Measurements from ENCODE around the gene GABPB2. TPM values are rescaled to one million over a fixed set of nuclear protein-coding genes. Genes with fewer than 3 reads are reported as not detected.

GABPB2 gene
- polyA plus RNA-seq, 10 donors: 3.6 to 7.4 (median 5.7) TPM

DNA sequence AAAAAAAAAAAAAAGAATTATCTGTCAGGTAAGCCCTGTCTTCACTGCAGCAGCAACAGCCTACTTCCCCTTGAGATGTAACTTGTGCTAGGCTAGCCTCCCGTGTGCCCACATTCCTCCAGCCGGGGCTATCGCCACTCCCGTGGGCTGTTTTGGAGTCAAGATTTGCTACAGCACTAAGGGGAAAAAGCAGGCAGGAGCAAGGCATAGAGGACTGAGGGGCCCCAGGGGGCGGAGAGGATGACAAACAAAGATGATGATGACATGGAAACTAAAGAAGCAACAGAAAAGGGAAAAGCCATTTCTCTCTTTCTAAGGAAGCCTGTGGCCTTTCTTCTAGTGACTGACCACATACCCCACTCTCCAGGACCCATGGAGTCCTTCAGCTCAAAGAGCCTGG is 87.8 kb downstream of the GABPB2 start:
- DNase-seq: no peak

DNA sequence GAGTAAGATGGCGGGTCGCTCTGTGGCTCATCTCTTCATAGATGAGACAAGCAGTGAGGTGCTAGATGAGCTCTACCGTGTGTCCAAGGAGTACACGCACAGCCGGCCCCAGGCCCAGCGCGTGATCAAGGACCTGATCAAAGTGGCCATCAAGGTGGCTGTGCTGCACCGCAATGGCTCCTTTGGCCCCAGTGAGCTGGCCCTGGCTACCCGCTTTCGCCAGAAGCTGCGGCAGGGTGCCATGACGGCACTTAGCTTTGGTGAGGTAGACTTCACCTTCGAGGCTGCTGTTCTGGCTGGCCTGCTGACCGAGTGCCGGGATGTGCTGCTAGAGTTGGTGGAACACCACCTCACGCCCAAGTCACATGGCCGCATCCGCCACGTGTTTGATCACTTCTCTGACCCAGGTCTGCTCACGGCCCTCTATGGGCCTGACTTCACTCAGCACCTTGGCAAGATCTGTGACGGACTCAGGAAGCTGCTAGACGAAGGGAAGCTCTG is 88.2 kb downstream of the GABPB2 start:
- no peak for DNase-seq

DNA sequence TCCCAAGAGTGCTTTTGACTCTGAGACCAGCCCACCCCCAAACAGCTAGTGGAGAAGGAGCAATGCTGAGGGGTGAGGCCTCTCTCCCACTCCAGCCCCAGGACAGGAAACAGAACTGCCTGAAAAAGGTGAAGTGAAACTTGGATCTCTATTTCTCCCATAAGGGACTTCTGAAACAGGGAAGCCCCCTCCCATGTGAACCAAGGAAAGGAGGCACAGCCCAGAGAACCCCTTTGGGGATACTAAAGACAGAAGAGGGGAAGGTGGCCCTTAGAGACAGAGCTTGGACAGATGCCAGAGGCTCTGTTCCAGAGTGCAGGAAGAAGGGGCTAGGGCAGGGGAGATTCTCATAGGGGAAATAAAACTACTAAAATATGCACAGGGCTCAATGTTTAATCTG is 88.8 kb downstream of the GABPB2 start:
- DNase-seq: peak in 1 of 3 donors; percentile 29

DNA sequence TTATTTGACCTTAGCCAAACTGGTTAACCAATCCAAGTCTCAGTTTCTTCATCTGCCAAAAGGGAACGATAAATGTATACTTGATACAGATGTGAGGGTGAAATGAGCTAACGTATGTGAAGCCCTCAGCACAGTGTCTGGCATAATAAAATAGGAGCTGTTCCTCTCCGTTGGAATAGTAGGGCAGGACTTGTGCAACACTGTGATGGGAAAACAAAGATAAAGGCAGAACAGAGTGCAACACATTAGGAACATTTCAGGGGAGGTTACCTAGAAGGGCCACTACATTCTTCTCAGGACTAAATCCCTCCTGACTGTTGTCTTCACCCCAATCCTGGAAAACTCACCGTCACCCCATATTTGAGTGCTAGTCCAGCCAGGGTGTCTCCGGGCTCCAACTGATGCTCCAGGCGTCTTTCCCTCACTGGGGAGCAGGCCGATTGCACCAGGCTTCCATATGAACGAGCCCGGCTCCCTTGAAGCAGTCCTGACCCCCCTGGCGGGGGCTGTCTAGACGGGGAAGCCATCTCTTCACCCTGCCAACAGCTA is 94.2 kb downstream of the GABPB2 start:
- DNase-seq: no peak

DNA sequence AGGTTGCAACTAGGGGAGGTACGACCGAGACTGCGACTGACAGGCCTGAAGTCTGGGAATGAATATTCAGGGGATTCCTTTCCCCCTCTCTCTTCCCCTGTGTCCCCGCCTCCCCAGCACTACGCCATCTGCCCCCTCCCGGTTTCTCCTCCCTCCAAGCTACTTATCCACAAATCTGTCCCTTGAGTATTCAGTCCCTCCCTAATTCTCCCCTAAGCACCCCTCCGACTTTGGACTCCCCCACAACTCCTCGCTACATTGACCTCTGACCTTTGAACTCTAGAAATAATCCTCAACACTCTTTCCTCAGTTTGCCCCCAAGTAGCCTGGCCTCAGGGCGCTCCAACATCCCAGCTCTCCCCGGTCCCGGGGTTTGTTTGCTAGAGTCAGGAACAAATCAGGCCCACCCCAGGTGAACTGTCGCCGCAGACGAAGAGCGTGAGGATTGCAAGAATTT is 94.7 kb downstream of the GABPB2 start:
- peak in 2 of 3 donors; percentile 57 to 70 for DNase-seq

DNA sequence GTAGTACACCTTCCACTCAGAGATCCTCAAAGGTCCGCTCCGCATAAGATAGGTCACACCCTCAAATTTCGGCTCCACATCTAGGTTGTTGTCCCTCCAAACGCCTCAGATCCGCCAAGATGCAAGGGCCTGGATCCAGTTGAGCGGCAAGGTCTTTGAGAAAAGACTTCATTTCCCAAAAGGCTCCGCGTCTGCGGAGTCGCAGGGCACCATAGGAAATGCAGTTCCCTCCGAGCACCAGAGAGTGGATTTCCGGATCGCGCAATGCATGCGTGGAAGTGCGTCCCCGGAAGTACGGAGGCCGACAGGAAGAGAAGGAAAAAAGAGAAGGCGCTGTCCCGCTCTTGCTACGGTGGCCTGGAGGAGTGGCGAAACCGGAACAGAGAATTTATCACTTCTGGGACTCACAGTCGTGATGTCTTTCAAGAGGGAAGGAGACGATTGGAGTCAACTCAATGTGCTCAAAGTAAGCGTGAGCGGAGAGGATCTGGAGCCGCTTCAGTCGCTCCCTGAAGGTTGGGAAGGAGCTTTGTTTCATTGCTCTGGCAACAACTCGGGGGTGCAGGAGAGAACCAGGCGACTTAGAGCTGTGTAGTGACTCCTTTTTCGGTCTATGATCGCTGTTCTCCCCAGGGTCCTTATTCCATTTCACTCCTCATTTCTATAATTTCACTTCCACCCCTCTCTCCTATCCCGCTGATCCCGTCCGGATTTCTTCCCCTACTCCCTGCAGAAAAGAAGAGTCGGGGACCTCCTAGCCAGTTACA is 95.4 kb downstream of the GABPB2 start, which contains the start of the genes LYSMD1 and SCNM1:
Gene LYSMD1 (minus strand): TSS at position 165 of the 767 bp plus-strand sequence. CDS start 644 bp downstream, outside the sequence.
Gene SCNM1 (plus strand): TSS at position 407 of the 767 bp plus-strand sequence. CDS start 9 bp downstream, at position 416.
- DNase-seq: peak; percentile 99 to 100 (median 99)

DNA sequence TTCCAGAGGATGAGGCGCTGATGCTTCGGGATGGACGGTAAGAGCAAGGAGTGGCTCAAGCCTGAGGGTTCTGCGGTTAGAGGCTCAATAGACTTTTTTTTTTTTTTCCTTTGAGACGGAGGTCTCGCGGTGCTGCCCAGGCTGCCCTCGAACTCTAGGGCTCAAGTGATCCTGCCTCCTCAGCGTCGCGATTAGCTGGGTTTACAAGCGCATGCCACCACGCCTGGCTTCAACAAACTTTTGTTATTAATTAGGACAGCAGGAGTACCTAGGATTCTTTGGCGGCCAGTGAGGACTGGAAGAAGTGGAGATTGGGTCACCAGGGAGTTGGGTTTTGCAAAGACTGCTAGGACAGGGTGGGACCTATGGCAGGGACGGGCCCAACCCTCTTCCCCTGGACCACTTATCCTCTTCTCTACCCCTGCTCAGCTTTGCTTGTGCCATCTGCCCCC is 96.0 kb downstream of the GABPB2 start:
- DNase-seq: no peak

DNA sequence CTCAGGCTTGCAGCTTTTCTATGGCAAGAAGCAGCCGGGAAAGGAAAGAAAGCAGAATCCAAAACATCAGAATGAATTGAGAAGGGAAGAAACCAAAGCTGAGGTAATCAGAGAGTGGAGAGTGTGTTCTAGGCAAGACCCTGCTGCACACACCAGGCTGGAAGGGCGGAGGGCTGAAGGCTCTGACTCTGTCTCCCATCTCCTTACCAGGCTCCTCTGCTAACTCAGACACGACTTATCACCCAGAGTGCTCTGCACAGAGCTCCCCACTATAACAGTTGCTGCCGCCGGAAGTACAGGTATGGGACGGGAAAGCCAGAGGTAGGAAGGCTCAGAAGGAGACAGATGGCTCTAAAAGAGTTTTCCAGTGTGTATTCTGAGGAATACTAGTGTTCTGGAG is 96.6 kb downstream of the GABPB2 start:
- no peak for DNase-seq

DNA sequence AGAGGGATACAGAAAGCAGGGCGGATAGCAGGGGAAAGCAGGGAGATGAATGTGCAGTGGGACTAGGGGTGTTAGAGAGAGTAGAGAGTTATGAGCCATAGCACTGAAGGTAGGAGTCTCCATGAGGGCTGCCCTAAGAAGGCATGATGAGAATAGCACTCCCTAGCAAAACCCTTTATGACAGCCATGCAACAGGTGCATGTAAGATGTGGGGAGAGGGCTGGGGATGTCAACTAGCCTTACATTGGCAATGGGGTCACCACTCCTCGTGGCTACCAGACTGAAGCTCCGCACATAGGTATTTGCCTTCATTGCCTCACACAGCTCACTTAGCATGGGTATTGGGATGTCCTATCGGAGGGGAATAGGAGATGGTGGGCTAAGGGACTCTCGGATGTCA is 100.6 kb downstream of the GABPB2 start:
- no peak for DNase-seq

Other genes starting within 250 kb of the GABPB2 start
- 10 to 100 TPM; 31.4 to 40.7 (median 37.1) TPM for gene ARNT, start 194.2 kb upstream of the GABPB2 start, polyA plus RNA-seq (ENCODE audit: insufficient read length in 10 of 10)
- not detected for gene CTXND2, start 183.6 kb upstream of the GABPB2 start, polyA plus RNA-seq (ENCODE audit: insufficient read length in 10 of 10)
- 10 to 100 TPM; 25.0 to 54.8 (median 36.6) TPM for gene SETDB1, start 144.4 kb upstream of the GABPB2 start, polyA plus RNA-seq (ENCODE audit: insufficient read length in 10 of 10)
- gene CERS2, start 95.9 kb upstream of the GABPB2 start, polyA plus RNA-seq (ENCODE audit: insufficient read length in 10 of 10): 100 to 1,000 TPM in 1 of 10 donors, 10 to 100 TPM in 9; 74.1 to 107 (median 77.6) TPM
- gene ANXA9, start 88.5 kb upstream of the GABPB2 start, polyA plus RNA-seq (ENCODE audit: insufficient read length in 10 of 10): 1 to 10 TPM; 2.3 to 4.5 (median 2.5) TPM
- 10 to 100 TPM; 14.8 to 22.7 (median 17.4) TPM for gene MINDY1, start 63.9 kb upstream of the GABPB2 start, polyA plus RNA-seq (ENCODE audit: insufficient read length in 10 of 10)
- gene PRUNE1, start 62.3 kb upstream of the GABPB2 start, polyA plus RNA-seq (ENCODE audit: insufficient read length in 10 of 10): 10 to 100 TPM; 22.7 to 30.9 (median 24.4) TPM
- gene BNIPL, start 34.2 kb upstream of the GABPB2 start, polyA plus RNA-seq (ENCODE audit: insufficient read length in 10 of 10): 1 to 10 TPM in 2 of 10 donors, under 1 TPM in 8; 0.23 to 5.2 (median 0.83) TPM
- 1 to 10 TPM; 3.5 to 7.3 (median 5.4) TPM for gene C1orf56, start 23.0 kb upstream of the GABPB2 start, polyA plus RNA-seq (ENCODE audit: insufficient read length in 10 of 10)
- 10 to 100 TPM; 40.2 to 68.1 (median 57.5) TPM for gene CDC42SE1, start 11.1 kb upstream of the GABPB2 start, polyA plus RNA-seq (ENCODE audit: insufficient read length in 10 of 10)
- gene MLLT11, start 10.4 kb upstream of the GABPB2 start, polyA plus RNA-seq (ENCODE audit: insufficient read length in 10 of 10): 10 to 100 TPM in 9 of 10 donors, 1 to 10 TPM in 1; 9.6 to 19.4 (median 14.1) TPM
- gene SEMA6C, start 75.9 kb downstream of the GABPB2 start, polyA plus RNA-seq (ENCODE audit: insufficient read length in 10 of 10): 100 to 1,000 TPM in 1 of 10 donors, 10 to 100 TPM in 9; 49.3 to 113 (median 78.5) TPM
- gene TNFAIP8L2, start 85.9 kb downstream of the GABPB2 start, polyA plus RNA-seq (ENCODE audit: insufficient read length in 10 of 10): 1 to 10 TPM; 1.3 to 2.7 (median 2.2) TPM
- 10 to 100 TPM in 7 of 10 donors, 1 to 10 TPM in 3; 8.8 to 13.2 (median 11.1) TPM for gene LYSMD1, start 95.1 kb downstream of the GABPB2 start, polyA plus RNA-seq (ENCODE audit: insufficient read length in 10 of 10)
- gene SCNM1, start 95.4 kb downstream of the GABPB2 start, polyA plus RNA-seq (ENCODE audit: insufficient read length in 10 of 10): 10 to 100 TPM; 30.1 to 41.2 (median 37.1) TPM
- gene TMOD4, start 105.2 kb downstream of the GABPB2 start, polyA plus RNA-seq (ENCODE audit: insufficient read length in 10 of 10): 10 to 100 TPM in 9 of 10 donors, 1 to 10 TPM in 1; 8.0 to 53.2 (median 26.8) TPM
- 10 to 100 TPM; 40.9 to 53.7 (median 45.4) TPM for gene VPS72, start 119.4 kb downstream of the GABPB2 start, polyA plus RNA-seq (ENCODE audit: insufficient read length in 10 of 10)
- 10 to 100 TPM; 31.2 to 50.0 (median 40.4) TPM for gene PIP5K1A, start 127.8 kb downstream of the GABPB2 start, polyA plus RNA-seq (ENCODE audit: insufficient read length in 10 of 10)
- 100 to 1,000 TPM; 105 to 122 (median 112) TPM for gene PSMD4, start 184.0 kb downstream of the GABPB2 start, polyA plus RNA-seq (ENCODE audit: insufficient read length in 10 of 10)
- 10 to 100 TPM in 9 of 10 donors, 1 to 10 TPM in 1; 9.3 to 12.6 (median 11.6) TPM for gene ZNF687, start 211.5 kb downstream of the GABPB2 start, polyA plus RNA-seq (ENCODE audit: insufficient read length in 10 of 10)

Data from muscle of back (tissue), 11 donors.